CD4-positive, alpha-beta T cell treated with Interleukin-17A for 4 hours (primary cell): ENCODE data around the gene GBA2.

Experiments
- DNase-seq: peaks from one replicate; pipeline ENCODE4 v3.0.0-alpha.2; 2020; ENCODE audit warnings: mixed read lengths

The GBA2 gene

GRCh38 chr9:35689542-35690293 is 59.3 kb downstream of the GBA2 start, which contains the start of gene TPM2:
Gene TPM2, minus strand, starts transcription at chr9:35689925. Its CDS starts 108 bp downstream, at chr9:35689817.
- DNase-seq = no peak

- DNase-seq = no peak
These were observed 60.2 kb downstream of the GBA2 start for GRCh38 chr9:35688558-35689541.

- no peak for DNase-seq
These were observed 61.0 kb downstream of the GBA2 start for GRCh38 chr9:35687972-35688557.

- DNase-seq = no peak
These were observed 61.7 kb downstream of the GBA2 start for GRCh38 chr9:35687306-35687705.
